Caco-2 (cell line): ENCODE results near the gene ATXN7L1. TPM values are rescaled to one million over a fixed set of nuclear protein-coding genes. Genes with fewer than 3 reads are reported as not detected.

Source experiments
- BruUV-seq: library from RNA; stranded (reverse); fragments of 400-500 nt; replicated peaks from 2 replicates; lab custom pipeline; 2021; lab: Mats Ljungman, UMichigan
- CTCF ChIA-PET: fragments of 300-600 bp; sonication (Branson Sonifier 250); formaldehyde crosslinking; loops from one replicate; lab custom pipeline; 2022; ENCODE audit warnings: antibody characterized with exemption; lab: Charles Lee
- POLR2A ChIA-PET: fragments of 300-600 bp; sonication (Branson Sonifier 250); formaldehyde crosslinking; loops from one replicate; lab custom pipeline; 2022; ENCODE audit warnings: antibody characterized with exemption; lab: Charles Lee
- DNase-seq, 2 experiments: peaks; one replicate each; pipeline versions ENCODE4 v3.0.0 to v3.0.0-alpha.2; 2020 to 2022
- H3K27me3 ChIP-seq: replicated peaks from 2 replicates; pipeline ENCODE4 v1.6.0; 2011; ENCODE audit warnings: low read length; ENCODE audit not compliant: control insufficient read depth, insufficient read depth
- H3K36me3 ChIP-seq: 2 replicates; pipeline ENCODE4 v1.5.1; 2011; ENCODE audit warnings: low read length; ENCODE audit not compliant: control insufficient read depth, insufficient read depth
- H3K4me1 ChIP-seq: fragments of 250-450 bp; sonication (Bioruptor Pico); 2 replicates; pipeline ENCODE4 v1.5.1; 2020; ENCODE audit warnings: mild to moderate bottlenecking
- H3K4me3 ChIP-seq: 2 replicates; pipeline ENCODE4 v1.5.1; 2011; ENCODE audit warnings: low read depth, mild to moderate bottlenecking, control low read depth, low read length
- H3K9me3 ChIP-seq: fragments of 250-450 bp; sonication (Bioruptor Pico); 2 replicates; pipeline ENCODE4 v1.5.1; 2020; ENCODE audit warnings: mild to moderate bottlenecking, moderate library complexity
- H3K27ac Mint-ChIP-seq: one replicate; pipeline ENCODE4 v1.8.0; 2022; ENCODE audit warnings: mixed read lengths; ENCODE audit not compliant: unreplicated experiment
- H3K27me3 Mint-ChIP-seq: one replicate; pipeline ENCODE4 v1.8.0; 2022; ENCODE audit warnings: mixed read lengths; ENCODE audit not compliant: insufficient read depth, unreplicated experiment
- H3K36me3 Mint-ChIP-seq: one replicate; pipeline ENCODE4 v1.8.0; 2022; ENCODE audit warnings: mild to moderate bottlenecking, mixed read lengths; ENCODE audit not compliant: insufficient read depth, unreplicated experiment
- H3K4me1 Mint-ChIP-seq: one replicate; pipeline ENCODE4 v1.8.0; 2022; ENCODE audit warnings: low read depth, mixed read lengths; ENCODE audit not compliant: unreplicated experiment
- H3K4me3 Mint-ChIP-seq: one replicate; pipeline ENCODE4 v1.8.0; 2022; ENCODE audit warnings: mild to moderate bottlenecking, moderate library complexity, mixed read lengths; ENCODE audit not compliant: unreplicated experiment
- H3K9me3 Mint-ChIP-seq: one replicate; pipeline ENCODE4 v1.8.0; 2022; ENCODE audit warnings: mixed read lengths; ENCODE audit not compliant: unreplicated experiment
- CTCF ChIP-seq, 2 experiments: fragments of 200-600 bp in 1 of 2; IDR thresholded peaks; 1 replicate in 1 of 2; 2 replicates in 1 of 2; pipeline versions ENCODE4 v1.5.1 to v1.8.0; 2011 to 2022; ENCODE audit warnings: antibody characterized with exemption in 1 of 2, control low read depth in 1 of 2, inconsistent platforms in 1 of 2, low read depth in 1 of 2, low read length in 1 of 2, mild to moderate bottlenecking in 1 of 2, moderate library complexity in 1 of 2; ENCODE audit not compliant: insufficient read depth in 1 of 2, severe bottlenecking in 1 of 2, unreplicated experiment in 1 of 2
- intact Hi-C: fragments of 100-400 bp; cut with micrococcal nuclease; formaldehyde crosslinking; loops from one replicate; pipeline ENCODE4 v1.10.0; 2022; ENCODE audit not compliant: unreplicated experiment
- total RNA-seq: library from RNA; stranded (reverse); gene quantifications from 2 replicates; pipeline ENCODE4 v1.2.3, GENCODE V29; 2022

ATXN7L1 gene
- total RNA-seq, 1 experiment from 2014 or later: 14.1 TPM

GRCh38 chr7:105775580-105775979 is 100.8 kb downstream of the ATXN7L1 start:
- no peaks in the 10 kb centered on the region for H3K27me3 Mint-ChIP-seq
- no peak for DNase-seq
- ChIA-PET POLR2A (no interaction called here), CTCF (interaction anchor here (0.6 to 1.0 kb wide), 3 partner anchors 10 to 227 kb away, joined by 3 to 7 read pairs (median 4); no protein-coding TSS in a partner anchor)
- TF ChIP-seq CTCF (IDR thresholded peaks at IDR 0.05; ENCODE audit: insufficient read depth in 1 of 2, low read depth in 1 of 2, low read length in 1 of 2, severe bottlenecking in 1 of 2, unreplicated experiment in 1 of 2): no peak
- H3K4me1 ChIP-seq: peaks cover 10% of the 10 kb centered on the region
- H3K9me3 Mint-ChIP-seq: no peaks in the 10 kb centered on the region
- H3K4me3 Mint-ChIP-seq: no peak overlapping the region
- peaks cover 6% of the 10 kb centered on the region for H3K4me1 Mint-ChIP-seq
- H3K4me3 ChIP-seq: no peak overlapping the region
- no peaks in the 10 kb centered on the region for H3K36me3 ChIP-seq
- no peaks in the 10 kb centered on the region for H3K9me3 ChIP-seq
- no peak overlapping the region for H3K27ac Mint-ChIP-seq
- H3K36me3 Mint-ChIP-seq: no peaks in the 10 kb centered on the region
- no TSS peak for BruUV-seq
- intact Hi-C loops: no loop called here
- no peaks in the 10 kb centered on the region for H3K27me3 ChIP-seq

GRCh38 chr7:105773030-105773460 is 103.4 kb downstream of the ATXN7L1 start:
- Mint-ChIP-seq H3K9me3 (no peaks in the 10 kb centered on the region), H3K4me1 (peaks cover 6% of the 10 kb centered on the region), H3K27ac (no peak overlapping the region), H3K27me3 (no peaks in the 10 kb centered on the region), H3K36me3 (no peaks in the 10 kb centered on the region), H3K4me3 (no peak overlapping the region)
- Histone ChIP-seq H3K4me3 (no peak overlapping the region), H3K27me3 (no peaks in the 10 kb centered on the region), H3K36me3 (no peaks in the 10 kb centered on the region), H3K4me1 (peaks cover 10% of the 10 kb centered on the region), H3K9me3 (no peaks in the 10 kb centered on the region)
- TF ChIP-seq CTCF (IDR thresholded peaks at IDR 0.05; ENCODE audit: insufficient read depth in 1 of 2, low read depth in 1 of 2, low read length in 1 of 2, severe bottlenecking in 1 of 2, unreplicated experiment in 1 of 2): no peak
- BruUV-seq: no TSS peak
- ChIA-PET POLR2A (no interaction called here), CTCF (no interaction called here)
- no peak for DNase-seq
- intact Hi-C loops: no loop called here

GRCh38 chr7:105769901-105770628 is 106.3 kb downstream of the ATXN7L1 start:
- H3K4me3 ChIP-seq: no peak overlapping the region
- no peaks in the 10 kb centered on the region for H3K36me3 ChIP-seq
- no peaks in the 10 kb centered on the region for H3K4me1 ChIP-seq
- intact Hi-C loops: loop anchor here (10.0 kb wide), 1 partner anchor 385 kb away; no protein-coding TSS in a partner anchor
- POLR2A ChIA-PET: no interaction called here
- no peaks in the 10 kb centered on the region for H3K9me3 Mint-ChIP-seq
- no peak overlapping the region for H3K4me3 Mint-ChIP-seq
- DNase-seq: no peak
- no peak overlapping the region for H3K27ac Mint-ChIP-seq
- no TSS peak for BruUV-seq
- H3K4me1 Mint-ChIP-seq: no peaks in the 10 kb centered on the region
- no peak for TF ChIP-seq CTCF (IDR thresholded peaks at IDR 0.05; ENCODE audit: insufficient read depth in 1 of 2, low read depth in 1 of 2, low read length in 1 of 2, severe bottlenecking in 1 of 2, unreplicated experiment in 1 of 2)
- no peaks in the 10 kb centered on the region for H3K27me3 ChIP-seq
- H3K9me3 ChIP-seq: no peaks in the 10 kb centered on the region
- no peaks in the 10 kb centered on the region for H3K36me3 Mint-ChIP-seq
- CTCF ChIA-PET: no interaction called here
- H3K27me3 Mint-ChIP-seq: no peaks in the 10 kb centered on the region
